Natural killer cell (primary cell): Measurements from ENCODE around the gene ARHGEF26. TPM values are rescaled to one million over a fixed set of nuclear protein-coding genes. Genes with fewer than 3 reads are reported as not detected.

Source experiments
- ATAC-seq, 3 donors: fragments of 150-1000 bp in 2 of 3; fragments of 200-7000 bp in 1 of 3; cut with Tn5 transposase; 1 replicate in 1 of 3; 2 replicates in 2 of 3; pipeline ENCODE4 v1.10.0; 2021; ENCODE audit warnings: mild to moderate bottlenecking in 2 of 3, moderate library complexity in 2 of 3
- DNase-seq, 2 donors: peaks; one replicate each; pipeline versions ENCODE4 v3.0.0 to v3.0.0-alpha.2; 2013 to 2021; ENCODE audit warnings: mixed read lengths in 1 of 2
- H3K27ac ChIP-seq: one replicate; pipeline ENCODE4 v1.5.1; 2013; ENCODE audit warnings: mild to moderate bottlenecking, low read length
- H3K27me3 ChIP-seq: one replicate; pipeline ENCODE4 v1.6.1; 2013; ENCODE audit warnings: low read length; ENCODE audit not compliant: control insufficient read depth, insufficient read depth
- H3K36me3 ChIP-seq: one replicate; pipeline ENCODE4 v1.6.1; 2013; ENCODE audit warnings: low read length; ENCODE audit not compliant: control insufficient read depth, insufficient read depth
- H3K4me1 ChIP-seq: one replicate; pipeline ENCODE4 v1.6.1; 2013; ENCODE audit warnings: low read length; ENCODE audit not compliant: control insufficient read depth, insufficient read depth
- H3K4me3 ChIP-seq: one replicate; pipeline ENCODE4 v1.5.1; 2013; ENCODE audit warnings: low read length
- H3K9me3 ChIP-seq: one replicate; pipeline ENCODE4 v1.6.1; 2013; ENCODE audit warnings: low read length; ENCODE audit not compliant: control insufficient read depth, insufficient read depth
- H3K27ac Mint-ChIP-seq, 2 donors: one replicate each; pipeline ENCODE4 v1.8.0; 2022; ENCODE audit warnings: mild to moderate bottlenecking in 2 of 2, mixed read lengths in 2 of 2, moderate library complexity in 1 of 2
- H3K27me3 Mint-ChIP-seq, 2 donors: one replicate each; pipeline ENCODE4 v1.8.0; 2022; ENCODE audit warnings: low read depth in 2 of 2, mixed read lengths in 2 of 2
- H3K36me3 Mint-ChIP-seq: one replicate; pipeline ENCODE4 v1.8.0; 2022; ENCODE audit warnings: mixed read lengths
- H3K4me1 Mint-ChIP-seq, 2 donors: one replicate each; pipeline ENCODE4 v1.8.0; 2022; ENCODE audit warnings: mixed read lengths in 2 of 2
- H3K4me3 Mint-ChIP-seq: one replicate; pipeline ENCODE4 v1.8.0; 2022; ENCODE audit warnings: mild to moderate bottlenecking, moderate library complexity, mixed read lengths
- H3K9me3 Mint-ChIP-seq, 2 donors: one replicate each; pipeline ENCODE4 v1.8.0; 2022; ENCODE audit warnings: mixed read lengths in 2 of 2
- WGBS: methylation state at CpG from one replicate; pipeline ENCODE4 v1.1.7; 2013; ENCODE audit warnings: missing lambda C conversion rate; ENCODE audit not compliant: insufficient coverage; 5-methylcytosine and 5-hydroxymethylcytosine counted together
- intact Hi-C: fragments of 100-400 bp; cut with micrococcal nuclease; formaldehyde crosslinking; loops from one replicate; pipeline ENCODE4 v1.14.2; 2022
- total RNA-seq, 4 donors: library from RNA; stranded (reverse); fragments of 120-200 nt in 1 of 4; gene quantifications; one replicate each; pipeline versions ENCODE4 v1.2.3 to v1.2.4, GENCODE V29; 2013 to 2022
- TF ChIP-seq, protein P1 (sequence below): fragments of 200-600 bp; IDR thresholded peaks from one replicate; pipeline ENCODE4 v1.8.0; 2022; ENCODE audit warnings: antibody characterized with exemption

ARHGEF26 gene
- total RNA-seq, 3 donors from 2014 or later (not counting 1 experiment from before 2014, with no cell fraction given) = 0.20 TPM; not detected in 2

- no peaks in the 10 kb centered on the region for H3K36me3 Mint-ChIP-seq
- no peaks in the 10 kb centered on the region for H3K36me3 ChIP-seq
- no peak overlapping the region for H3K27ac Mint-ChIP-seq
- no peaks in the 10 kb centered on the region for H3K27me3 ChIP-seq
- DNase-seq = no peak
- TF ChIP-seq, protein P1, sequence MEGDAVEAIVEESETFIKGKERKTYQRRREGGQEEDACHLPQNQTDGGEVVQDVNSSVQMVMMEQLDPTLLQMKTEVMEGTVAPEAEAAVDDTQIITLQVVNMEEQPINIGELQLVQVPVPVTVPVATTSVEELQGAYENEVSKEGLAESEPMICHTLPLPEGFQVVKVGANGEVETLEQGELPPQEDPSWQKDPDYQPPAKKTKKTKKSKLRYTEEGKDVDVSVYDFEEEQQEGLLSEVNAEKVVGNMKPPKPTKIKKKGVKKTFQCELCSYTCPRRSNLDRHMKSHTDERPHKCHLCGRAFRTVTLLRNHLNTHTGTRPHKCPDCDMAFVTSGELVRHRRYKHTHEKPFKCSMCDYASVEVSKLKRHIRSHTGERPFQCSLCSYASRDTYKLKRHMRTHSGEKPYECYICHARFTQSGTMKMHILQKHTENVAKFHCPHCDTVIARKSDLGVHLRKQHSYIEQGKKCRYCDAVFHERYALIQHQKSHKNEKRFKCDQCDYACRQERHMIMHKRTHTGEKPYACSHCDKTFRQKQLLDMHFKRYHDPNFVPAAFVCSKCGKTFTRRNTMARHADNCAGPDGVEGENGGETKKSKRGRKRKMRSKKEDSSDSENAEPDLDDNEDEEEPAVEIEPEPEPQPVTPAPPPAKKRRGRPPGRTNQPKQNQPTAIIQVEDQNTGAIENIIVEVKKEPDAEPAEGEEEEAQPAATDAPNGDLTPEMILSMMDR = no peak
- no peaks in the 10 kb centered on the region for H3K27me3 Mint-ChIP-seq
- no peaks in the 10 kb centered on the region for H3K4me1 Mint-ChIP-seq
- no peak for ATAC-seq
- no peak overlapping the region for H3K27ac ChIP-seq
- no peaks in the 10 kb centered on the region for H3K4me1 ChIP-seq
- no peak overlapping the region for H3K4me3 Mint-ChIP-seq
- no peaks in the 10 kb centered on the region for H3K9me3 ChIP-seq
- intact Hi-C loops = no loop called here
- no peaks in the 10 kb centered on the region for H3K9me3 Mint-ChIP-seq
- no peak overlapping the region for H3K4me3 ChIP-seq
Observed at GRCh38 chr3:154223519-154223918, 102.3 kb downstream of the ARHGEF26 start.

- Mint-ChIP-seq H3K27me3 (no peaks in the 10 kb centered on the region), H3K9me3 (no peaks in the 10 kb centered on the region), H3K27ac (no peak overlapping the region), H3K36me3 (no peaks in the 10 kb centered on the region), H3K4me1 (no peaks in the 10 kb centered on the region), H3K4me3 (no peak overlapping the region)
- no peak for DNase-seq
- H3K4me3 ChIP-seq = no peak overlapping the region
- 81% methylated on average over 6 of the region's 6 CpGs for WGBS
- no peaks in the 10 kb centered on the region for H3K4me1 ChIP-seq
- H3K27ac ChIP-seq = no peak overlapping the region
- no peaks in the 10 kb centered on the region for H3K27me3 ChIP-seq
- intact Hi-C loops = no loop called here
- H3K36me3 ChIP-seq = no peaks in the 10 kb centered on the region
- TF ChIP-seq, protein P1 = no peak
- no peaks in the 10 kb centered on the region for H3K9me3 ChIP-seq
- no peak for ATAC-seq
Observed at GRCh38 chr3:154224366-154224765, 103.2 kb downstream of the ARHGEF26 start.

DNA sequence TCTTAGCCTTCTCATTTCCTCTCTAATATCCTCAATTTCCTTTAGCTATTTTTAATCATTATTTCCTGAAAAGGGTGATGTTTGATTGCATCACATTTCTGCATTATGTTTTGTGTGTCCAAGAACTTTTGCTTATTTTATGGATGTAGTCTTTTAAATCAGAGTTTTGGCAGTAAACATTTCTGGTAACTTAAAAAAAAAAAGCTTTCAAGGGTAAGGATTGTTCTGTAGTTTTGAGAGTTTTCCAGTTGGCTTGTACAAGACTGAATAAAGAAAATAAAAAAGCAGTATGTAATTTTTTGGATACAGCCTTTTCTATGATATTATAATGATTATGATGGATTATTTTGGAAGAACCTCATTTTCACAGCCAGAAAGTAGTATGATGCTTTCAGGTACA is 103.7 kb downstream of the ARHGEF26 start:
- H3K27me3 ChIP-seq = no peaks in the 10 kb centered on the region
- intact Hi-C loops = no loop called here
- ATAC-seq = no peak
- no peak overlapping the region for H3K27ac ChIP-seq
- no peaks in the 10 kb centered on the region for H3K4me1 ChIP-seq
- TF ChIP-seq, protein P1 = no peak
- H3K4me3 ChIP-seq = no peak overlapping the region
- H3K36me3 ChIP-seq = no peaks in the 10 kb centered on the region
- Mint-ChIP-seq H3K9me3 (no peaks in the 10 kb centered on the region), H3K36me3 (no peaks in the 10 kb centered on the region), H3K27ac (no peak overlapping the region), H3K27me3 (peaks cover 0 to 2% of the 10 kb centered on the region in 2 donors), H3K4me1 (no peaks in the 10 kb centered on the region), H3K4me3 (no peak overlapping the region)
- no peaks in the 10 kb centered on the region for H3K9me3 ChIP-seq
- DNase-seq = no peak

DNA sequence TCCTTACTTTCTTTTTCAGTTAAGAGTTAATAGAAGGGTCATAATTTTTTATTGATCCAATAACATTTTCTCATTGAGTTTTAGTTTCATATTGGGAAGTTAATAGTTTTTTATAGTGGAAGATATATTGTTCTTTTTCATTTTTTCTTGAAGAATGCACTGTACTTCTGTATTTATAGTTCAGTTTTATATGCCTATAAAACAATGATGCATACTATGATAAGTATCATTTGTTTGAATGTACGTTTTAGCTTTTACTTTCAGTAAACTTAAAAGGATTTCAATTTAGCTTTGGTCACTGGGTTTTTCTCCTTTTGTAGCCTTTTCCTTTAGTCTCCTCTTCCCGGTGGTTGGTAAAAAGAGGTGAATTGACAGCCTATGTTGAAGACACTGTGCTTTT is 104.3 kb downstream of the ARHGEF26 start:
- no peaks in the 10 kb centered on the region for H3K27me3 ChIP-seq
- H3K27ac Mint-ChIP-seq = no peak overlapping the region

More for the DNA sequence above, 104.3 kb downstream of the ARHGEF26 start:
- 78% methylated on average over 1 of the region's 2 CpGs for WGBS
- no peak overlapping the region for H3K27ac ChIP-seq
- Mint-ChIP-seq H3K4me1 (no peaks in the 10 kb centered on the region), H3K9me3 (no peaks in the 10 kb centered on the region), H3K4me3 (no peak overlapping the region), H3K27me3 (peaks cover 0 to 2% of the 10 kb centered on the region in 2 donors), H3K36me3 (no peaks in the 10 kb centered on the region)
- no peaks in the 10 kb centered on the region for H3K9me3 ChIP-seq
- intact Hi-C loops = no loop called here
- ATAC-seq = no peak
- H3K36me3 ChIP-seq = no peaks in the 10 kb centered on the region
- no peaks in the 10 kb centered on the region for H3K4me1 ChIP-seq
- no peak overlapping the region for H3K4me3 ChIP-seq
- TF ChIP-seq, protein P1 = no peak
- no peak for DNase-seq
